Urothelium cell line (cell line): ENCODE results near the gene CLVS2.

Experiments used
- DNase-seq: peaks from one replicate; pipeline ENCODE4 v3.0.0; 2011; ENCODE audit warnings: low spot score, mixed read lengths
- FAIRE-seq: peaks from 2 replicates; lab custom pipeline; 2011; peaks lifted over from hg19 to GRCh38; lab: Jason Lieb, UNC

The CLVS2 gene

GRCh38 chr6:123117145-123117908 lies 121.3 kb downstream of the CLVS2 start:
- FAIRE-seq (no peak), DNase-seq (no peak)

- DNase-seq, result no peak
- no peak for FAIRE-seq
Measured at GRCh38 chr6:123118811-123119210, 122.8 kb downstream of the CLVS2 start.
